Measurements from ENCODE around the gene KDM4B. TPM values are rescaled to one million over a fixed set of nuclear protein-coding genes. Genes with fewer than 3 reads are reported as not detected.

Gene KDM4B
- total RNA-seq, 4 donors from 2014 or later = 26.0 to 51.2 (median 34.2) TPM

- H3K9me3 ChIP-seq = no peaks in the 10 kb centered on the region
- no peak overlapping the region for H3K4me3 ChIP-seq
- H3K36me3 ChIP-seq = peaks cover 25 to 90% (median 68%) of the 10 kb centered on the region in 4 donors
- TF ChIP-seq POLR2A (IDR thresholded peaks at IDR 0.05; ENCODE audit: low read depth) (no peak), CTCF (IDR thresholded peaks at IDR 0.05) (no peak), EP300 (IDR thresholded peaks at IDR 0.05) (no peak), POLR2AphosphoS5 (IDR thresholded peaks at IDR 0.05) (no peak)
- WGBS = 88% methylated on average over 20 of the region's 20 CpGs
- H3K4me1 ChIP-seq = peaks cover 0 to 20% (median 3%) of the 10 kb centered on the region in 4 donors
- intact Hi-C loops (cut with DNase I) = no loop called here
- H3K27ac ChIP-seq (replicated peaks in 1 of 4) = no peak overlapping the region
- no peak for DNase-seq (ENCODE audit: extremely low spot score)
- no peaks in the 10 kb centered on the region for H3K27me3 ChIP-seq
Observed at GRCh38 chr19:5074407-5074806, 105.5 kb downstream of the KDM4B start.

- TF ChIP-seq EP300 (IDR thresholded peaks at IDR 0.05) = no peak
- TF ChIP-seq POLR2A (IDR thresholded peaks at IDR 0.05; ENCODE audit: low read depth) = no peak
- TF ChIP-seq POLR2AphosphoS5 (IDR thresholded peaks at IDR 0.05) = no peak
- no peak for TF ChIP-seq CTCF (IDR thresholded peaks at IDR 0.05)
- no peak for DNase-seq (ENCODE audit: extremely low spot score)
- Histone ChIP-seq H3K27ac (replicated peaks in 1 of 4) (no peak overlapping the region), H3K4me3 (no peak overlapping the region), H3K27me3 (no peaks in the 10 kb centered on the region), H3K36me3 (peaks cover 30 to 91% (median 73%) of the 10 kb centered on the region in 4 donors), H3K4me1 (peaks cover 0 to 20% (median 3%) of the 10 kb centered on the region in 4 donors), H3K9me3 (no peaks in the 10 kb centered on the region)
- intact Hi-C loops (cut with DNase I) = no loop called here
- WGBS = 88% methylated on average over 14 of the region's 27 CpGs
Observed at GRCh38 chr19:5074830-5075394, 106.0 kb downstream of the KDM4B start.

- intact Hi-C loops (cut with DNase I) = no loop called here
- H3K36me3 ChIP-seq = peaks cover 34 to 91% (median 77%) of the 10 kb centered on the region in 4 donors
- H3K4me3 ChIP-seq = no peak overlapping the region
- H3K27me3 ChIP-seq = no peaks in the 10 kb centered on the region
- DNase-seq (ENCODE audit: extremely low spot score) = no peak
- H3K9me3 ChIP-seq = no peaks in the 10 kb centered on the region
- 92% methylated on average over 11 of the region's 13 CpGs for WGBS
- peaks cover 0 to 20% (median 3%) of the 10 kb centered on the region in 4 donors for H3K4me1 ChIP-seq
- H3K27ac ChIP-seq (replicated peaks in 1 of 4) = no peak overlapping the region
- TF ChIP-seq POLR2A (IDR thresholded peaks at IDR 0.05; ENCODE audit: low read depth) (no peak), POLR2AphosphoS5 (IDR thresholded peaks at IDR 0.05) (no peak), EP300 (IDR thresholded peaks at IDR 0.05) (no peak), CTCF (IDR thresholded peaks at IDR 0.05) (no peak)
Observed at GRCh38 chr19:5075597-5075996, 106.7 kb downstream of the KDM4B start.

DNA sequence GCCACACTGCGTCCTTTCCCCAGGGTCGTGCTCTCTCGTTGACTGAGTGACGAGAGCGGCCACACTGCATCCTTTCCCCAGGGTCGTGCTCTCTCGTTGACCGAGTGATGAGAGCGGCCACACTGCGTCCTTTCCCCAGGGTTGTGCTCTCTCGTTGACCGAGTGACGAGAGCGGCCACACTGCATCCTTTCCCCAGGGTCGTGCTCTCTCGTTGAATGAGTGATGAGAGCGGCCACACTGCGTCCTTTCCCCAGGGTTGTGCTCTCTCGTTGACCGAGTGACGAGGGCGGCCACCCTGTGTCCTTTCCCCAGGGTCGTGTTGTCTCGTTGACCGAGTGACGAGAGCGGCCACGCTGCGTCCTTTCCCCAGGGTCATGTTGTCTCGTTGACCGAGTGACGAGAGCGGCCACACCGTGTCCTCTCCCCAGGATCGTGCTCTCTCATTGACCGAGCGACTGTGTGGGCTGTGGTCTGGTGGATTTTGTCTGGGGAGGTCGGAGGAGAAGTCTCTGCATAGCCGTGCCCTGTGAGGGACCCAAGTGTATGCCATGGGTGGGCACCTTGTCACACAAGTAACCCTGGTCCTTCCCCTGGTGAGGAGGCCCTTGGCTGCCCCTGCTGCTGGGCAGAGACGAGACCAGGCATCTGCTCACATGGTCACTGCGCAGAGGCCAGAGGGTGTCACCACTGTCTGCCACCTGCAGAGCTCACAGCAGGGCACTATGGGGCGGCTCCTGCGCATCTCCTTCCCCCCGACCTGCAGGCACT, 107.7 kb downstream of the KDM4B start:
- no peaks in the 10 kb centered on the region for H3K27me3 ChIP-seq
- intact Hi-C loops (cut with DNase I) = no loop called here
- DNase-seq (ENCODE audit: extremely low spot score) = no peak
- peaks cover 0 to 14% (median 3%) of the 10 kb centered on the region in 4 donors for H3K4me1 ChIP-seq
- H3K27ac ChIP-seq (replicated peaks in 1 of 4) = no peak overlapping the region
- no peaks in the 10 kb centered on the region for H3K9me3 ChIP-seq
- H3K4me3 ChIP-seq = no peak overlapping the region
- H3K36me3 ChIP-seq = peaks cover 34 to 91% (median 77%) of the 10 kb centered on the region in 4 donors
- TF ChIP-seq POLR2A (IDR thresholded peaks at IDR 0.05; ENCODE audit: low read depth) (no peak), CTCF (IDR thresholded peaks at IDR 0.05) (no peak), POLR2AphosphoS5 (IDR thresholded peaks at IDR 0.05) (no peak), EP300 (IDR thresholded peaks at IDR 0.05) (no peak)
- WGBS = 84% methylated on average over 32 of the region's 44 CpGs

Data from esophagus muscularis mucosa (tissue), 4 donors.